C4-2B (cell line): ENCODE measurements around the gene ERGIC3.

Experiments used
- CTCF ChIP-seq: fragments of 450-650 bp; conservative IDR thresholded peaks from 2 replicates; pipeline ENCODE4 v1.5.1; 2017; ENCODE audit warnings: mild to moderate bottlenecking
- ZFX ChIP-seq: fragments of 450-650 bp; IDR thresholded peaks from 2 replicates; pipeline ENCODE4 v1.6.1; 2017

GRCh38 chr20:35582741-35583404 is 41.0 kb downstream of the ERGIC3 start:
- TF ChIP-seq CTCF, result no peak
- TF ChIP-seq ZFX, result no peak
